ENCODE measurements around the gene PRKCZ.

PRKCZ gene

DNA sequence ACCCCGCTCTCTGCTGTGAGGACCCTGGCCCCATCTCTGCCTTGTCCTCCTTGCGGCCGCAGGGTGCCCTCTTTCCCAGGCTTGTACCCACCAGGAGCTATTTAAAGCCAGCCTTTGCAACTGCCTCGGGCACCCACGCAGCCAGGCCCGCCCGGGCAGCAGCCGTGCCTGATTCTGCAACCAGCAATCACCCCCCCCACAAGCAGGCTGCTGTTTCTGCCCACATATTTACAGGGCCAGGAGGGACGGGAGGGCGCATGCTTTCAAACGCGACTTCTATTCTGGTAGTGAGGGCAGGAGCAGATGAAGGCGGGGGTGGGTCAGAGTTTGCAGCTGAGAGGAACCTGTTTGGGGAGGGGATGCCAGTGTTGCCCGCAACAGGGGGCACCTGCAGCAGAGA, 17.5 kb upstream of the PRKCZ start:
- Histone ChIP-seq H3K27me3 (ENCODE audit: insufficient read depth, low read length, poor library complexity) (no peaks in the 10 kb centered on the region), H3K4me1 (ENCODE audit: control insufficient read depth, low read depth, low read length) (no peaks in the 10 kb centered on the region), H3K56ac (ENCODE audit: low read length) (no peak overlapping the region), H2BK15ac (replicated peaks; ENCODE audit: low read depth) (no peak overlapping the region), H4K8ac (ENCODE audit: low read depth, low read length) (no peak overlapping the region), H3K23ac (ENCODE audit: low read length) (no peak overlapping the region), H2BK5ac (ENCODE audit: low read length) (no peak overlapping the region), H3K4me2 (ENCODE audit: low read length) (no peak overlapping the region), H2AK5ac (ENCODE audit: low read length) (no peak overlapping the region), H3K36me3 (ENCODE audit: control insufficient read depth, insufficient read depth, low read length) (no peaks in the 10 kb centered on the region), H3K79me1 (ENCODE audit: low read length) (no peaks in the 10 kb centered on the region), H2BK120ac (ENCODE audit: low read depth, low read length) (no peak overlapping the region), H3K4ac (ENCODE audit: low read depth, low read length) (no peak overlapping the region), H3K18ac (ENCODE audit: low read length) (no peak overlapping the region), H3K9ac (ENCODE audit: low read length) (no peak overlapping the region), H3K27ac (ENCODE audit: low read depth, low read length) (no peak overlapping the region), H3K4me3 (ENCODE audit: low read length) (no peak overlapping the region), H3K79me2 (ENCODE audit: control insufficient read depth, insufficient read depth, low read length) (no peaks in the 10 kb centered on the region), H4K5ac (ENCODE audit: low read length) (no peak overlapping the region)
- no CpG with 5 or more reads among the region's 14 CpGs for WGBS (ENCODE audit: extremely low coverage, insufficient coverage, low lambda C conversion rate)
- no peak for DNase-seq

DNA sequence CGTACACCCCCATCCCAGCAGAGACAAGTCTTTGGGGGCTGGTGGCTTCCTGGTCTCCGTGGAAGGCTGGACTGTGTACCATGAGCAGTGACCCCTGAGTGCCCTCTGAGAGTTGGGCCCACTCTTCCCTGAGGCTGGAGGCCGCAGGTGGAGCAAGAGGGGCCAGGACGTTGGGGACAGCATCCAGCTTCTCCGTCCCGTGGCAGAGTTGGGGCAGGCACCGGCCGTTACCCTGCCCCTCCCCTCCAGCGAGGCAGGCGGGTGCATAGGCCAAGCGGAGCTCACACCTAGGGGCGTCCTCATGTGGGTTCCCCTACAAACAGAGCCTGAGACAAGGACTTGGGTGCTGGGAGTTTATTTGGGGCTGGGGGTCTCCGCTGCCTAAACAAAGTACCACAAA, 17.0 kb upstream of the PRKCZ start:
- H4K8ac ChIP-seq (ENCODE audit: low read depth, low read length), result no peak overlapping the region
- H3K36me3 ChIP-seq (ENCODE audit: control insufficient read depth, insufficient read depth, low read length), result no peaks in the 10 kb centered on the region
- no peak overlapping the region for H3K56ac ChIP-seq (ENCODE audit: low read length)
- H3K4me1 ChIP-seq (ENCODE audit: control insufficient read depth, low read depth, low read length), result no peaks in the 10 kb centered on the region
- H3K9ac ChIP-seq (ENCODE audit: low read length), result no peak overlapping the region
- H3K18ac ChIP-seq (ENCODE audit: low read length), result no peak overlapping the region
- no peak overlapping the region for H3K23ac ChIP-seq (ENCODE audit: low read length)
- no peak overlapping the region for H4K5ac ChIP-seq (ENCODE audit: low read length)
- H3K27me3 ChIP-seq (ENCODE audit: insufficient read depth, low read length, poor library complexity), result no peaks in the 10 kb centered on the region
- no peaks in the 10 kb centered on the region for H3K79me1 ChIP-seq (ENCODE audit: low read length)
- H2AK5ac ChIP-seq (ENCODE audit: low read length), result no peak overlapping the region
- WGBS (ENCODE audit: extremely low coverage, insufficient coverage, low lambda C conversion rate), result no CpG with 5 or more reads among the region's 13 CpGs
- no peak overlapping the region for H3K4ac ChIP-seq (ENCODE audit: low read depth, low read length)
- no peak overlapping the region for H3K27ac ChIP-seq (ENCODE audit: low read depth, low read length)
- no peak overlapping the region for H2BK15ac ChIP-seq (replicated peaks; ENCODE audit: low read depth)
- H2BK5ac ChIP-seq (ENCODE audit: low read length), result no peak overlapping the region
- H3K4me2 ChIP-seq (ENCODE audit: low read length), result no peak overlapping the region
- H3K4me3 ChIP-seq (ENCODE audit: low read length), result no peak overlapping the region
- no peaks in the 10 kb centered on the region for H3K79me2 ChIP-seq (ENCODE audit: control insufficient read depth, insufficient read depth, low read length)
- no peak for DNase-seq
- no peak overlapping the region for H2BK120ac ChIP-seq (ENCODE audit: low read depth, low read length)

DNA sequence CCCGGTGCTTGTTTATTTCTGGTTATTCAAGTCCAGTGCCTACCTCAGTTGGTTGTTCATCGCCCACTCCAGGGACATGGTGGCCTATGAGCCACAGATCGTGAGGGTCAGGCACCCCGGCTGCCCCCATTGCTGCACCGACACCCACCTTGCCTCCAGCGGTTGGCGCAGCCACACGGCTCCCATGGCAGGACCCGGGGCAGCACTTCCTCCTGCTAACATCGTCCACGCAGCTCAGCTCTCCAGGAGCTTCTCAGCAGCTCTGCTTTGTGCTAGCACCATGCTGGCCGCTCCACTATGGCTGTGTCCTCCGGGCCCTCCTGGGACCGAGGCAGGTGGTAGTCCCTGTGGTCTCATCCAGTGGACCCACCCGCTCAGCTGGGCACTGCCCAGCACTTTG, 13.9 kb upstream of the PRKCZ start:
- Histone ChIP-seq H4K8ac (ENCODE audit: low read depth, low read length) (no peak overlapping the region), H2BK15ac (replicated peaks; ENCODE audit: low read depth) (no peak overlapping the region), H2AK5ac (ENCODE audit: low read length) (no peak overlapping the region), H3K4me1 (ENCODE audit: control insufficient read depth, low read depth, low read length) (no peaks in the 10 kb centered on the region), H3K79me1 (ENCODE audit: low read length) (no peaks in the 10 kb centered on the region), H3K36me3 (ENCODE audit: control insufficient read depth, insufficient read depth, low read length) (no peaks in the 10 kb centered on the region), H3K27ac (ENCODE audit: low read depth, low read length) (no peak overlapping the region), H4K5ac (ENCODE audit: low read length) (no peak overlapping the region), H3K4me3 (ENCODE audit: low read length) (no peak overlapping the region), H3K18ac (ENCODE audit: low read length) (no peak overlapping the region), H2BK5ac (ENCODE audit: low read length) (no peak overlapping the region), H3K4ac (ENCODE audit: low read depth, low read length) (no peak overlapping the region), H3K56ac (ENCODE audit: low read length) (no peak overlapping the region), H3K23ac (ENCODE audit: low read length) (no peak overlapping the region), H3K79me2 (ENCODE audit: control insufficient read depth, insufficient read depth, low read length) (no peaks in the 10 kb centered on the region), H2BK120ac (ENCODE audit: low read depth, low read length) (no peak overlapping the region), H3K27me3 (ENCODE audit: insufficient read depth, low read length, poor library complexity) (no peaks in the 10 kb centered on the region), H3K4me2 (ENCODE audit: low read length) (no peak overlapping the region), H3K9ac (ENCODE audit: low read length) (no peak overlapping the region)
- no CpG with 5 or more reads among the region's 15 CpGs for WGBS (ENCODE audit: extremely low coverage, insufficient coverage, low lambda C conversion rate)
- DNase-seq, result no peak

DNA sequence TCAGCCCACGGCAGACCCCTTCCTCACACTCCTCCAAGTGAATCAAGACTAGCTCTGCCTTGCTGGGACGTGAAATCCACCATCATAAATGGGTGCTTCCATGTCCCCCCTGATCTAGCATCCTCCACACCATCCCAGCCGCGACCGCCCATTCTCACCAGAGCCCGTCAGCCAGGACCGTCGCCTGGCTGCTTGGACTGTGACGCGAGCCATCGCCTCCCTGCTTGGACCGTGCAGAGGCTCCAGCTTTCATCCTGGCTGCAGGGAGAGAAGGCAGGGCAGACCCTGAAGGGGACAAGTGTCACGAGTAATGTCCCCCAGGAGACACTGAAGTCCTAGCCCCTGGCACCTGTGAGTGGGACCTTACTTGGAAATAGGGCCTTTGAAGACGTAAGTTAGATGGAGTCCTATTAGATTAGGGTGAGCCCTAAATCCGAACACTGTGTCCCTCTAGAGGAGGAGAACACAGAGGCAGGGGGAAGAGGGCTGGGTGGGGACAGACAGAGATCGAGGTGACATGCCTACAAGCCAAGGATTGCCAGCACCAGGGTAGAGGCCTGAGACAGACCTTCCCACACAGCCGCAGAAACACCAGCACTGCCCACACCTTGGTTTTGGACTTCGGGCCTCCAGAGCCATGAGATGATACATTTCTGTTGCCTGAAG, 12.8 kb upstream of the PRKCZ start:
- Histone ChIP-seq H4K8ac (ENCODE audit: low read depth, low read length) (no peak overlapping the region), H3K4ac (ENCODE audit: low read depth, low read length) (no peak overlapping the region), H3K4me2 (ENCODE audit: low read length) (no peak overlapping the region), H4K5ac (ENCODE audit: low read length) (no peak overlapping the region), H3K79me1 (ENCODE audit: low read length) (no peaks in the 10 kb centered on the region), H3K79me2 (ENCODE audit: control insufficient read depth, insufficient read depth, low read length) (no peaks in the 10 kb centered on the region), H3K23ac (ENCODE audit: low read length) (no peak overlapping the region), H3K27ac (ENCODE audit: low read depth, low read length) (no peak overlapping the region), H3K18ac (ENCODE audit: low read length) (no peak overlapping the region), H3K4me3 (ENCODE audit: low read length) (no peak overlapping the region), H2BK5ac (ENCODE audit: low read length) (no peak overlapping the region), H3K27me3 (ENCODE audit: insufficient read depth, low read length, poor library complexity) (no peaks in the 10 kb centered on the region), H3K56ac (ENCODE audit: low read length) (no peak overlapping the region), H3K36me3 (ENCODE audit: control insufficient read depth, insufficient read depth, low read length) (no peaks in the 10 kb centered on the region), H2BK15ac (replicated peaks; ENCODE audit: low read depth) (no peak overlapping the region), H2BK120ac (ENCODE audit: low read depth, low read length) (no peak overlapping the region), H2AK5ac (ENCODE audit: low read length) (no peak overlapping the region), H3K4me1 (ENCODE audit: control insufficient read depth, low read depth, low read length) (no peaks in the 10 kb centered on the region), H3K9ac (ENCODE audit: low read length) (no peak overlapping the region)
- no CpG with 5 or more reads among the region's 18 CpGs for WGBS (ENCODE audit: extremely low coverage, insufficient coverage, low lambda C conversion rate)
- DNase-seq, result no peak

DNA sequence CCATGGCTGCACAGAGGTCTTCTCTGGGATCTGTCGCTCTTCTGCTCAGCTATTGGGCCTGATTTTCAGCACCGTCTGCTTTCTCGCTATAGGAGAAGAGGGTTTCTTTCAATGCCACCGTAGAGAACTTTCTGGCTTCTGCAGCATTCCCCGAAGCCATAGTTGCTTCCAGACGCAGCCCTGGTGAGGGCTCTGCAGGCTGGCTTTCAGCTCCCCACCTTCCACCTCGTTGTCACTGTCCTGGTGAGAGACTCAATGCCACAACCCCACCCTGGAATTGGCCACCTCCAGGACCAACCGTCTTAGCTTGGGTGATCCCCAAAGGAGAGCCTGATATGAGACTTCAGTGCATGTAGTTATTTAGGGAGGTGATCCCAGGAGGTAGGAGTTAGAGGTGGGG, 12.0 kb upstream of the PRKCZ start:
- no peak overlapping the region for H3K27ac ChIP-seq (ENCODE audit: low read depth, low read length)
- WGBS (ENCODE audit: extremely low coverage, insufficient coverage, low lambda C conversion rate), result no CpG with 5 or more reads among the region's 8 CpGs
- no peak overlapping the region for H3K4me2 ChIP-seq (ENCODE audit: low read length)
- H3K27me3 ChIP-seq (ENCODE audit: insufficient read depth, low read length, poor library complexity), result no peaks in the 10 kb centered on the region
- no peaks in the 10 kb centered on the region for H3K79me2 ChIP-seq (ENCODE audit: control insufficient read depth, insufficient read depth, low read length)
- H2BK15ac ChIP-seq (replicated peaks; ENCODE audit: low read depth), result no peak overlapping the region
- no peak overlapping the region for H4K5ac ChIP-seq (ENCODE audit: low read length)
- H2BK120ac ChIP-seq (ENCODE audit: low read depth, low read length), result no peak overlapping the region
- no peak overlapping the region for H3K4ac ChIP-seq (ENCODE audit: low read depth, low read length)
- H2AK5ac ChIP-seq (ENCODE audit: low read length), result no peak overlapping the region
- H3K79me1 ChIP-seq (ENCODE audit: low read length), result no peaks in the 10 kb centered on the region
- no peak overlapping the region for H3K18ac ChIP-seq (ENCODE audit: low read length)
- no peak overlapping the region for H3K56ac ChIP-seq (ENCODE audit: low read length)
- DNase-seq, result no peak
- H3K36me3 ChIP-seq (ENCODE audit: control insufficient read depth, insufficient read depth, low read length), result no peaks in the 10 kb centered on the region
- H2BK5ac ChIP-seq (ENCODE audit: low read length), result no peak overlapping the region
- H3K9ac ChIP-seq (ENCODE audit: low read length), result no peak overlapping the region
- H3K23ac ChIP-seq (ENCODE audit: low read length), result no peak overlapping the region
- no peak overlapping the region for H3K4me3 ChIP-seq (ENCODE audit: low read length)
- H3K4me1 ChIP-seq (ENCODE audit: control insufficient read depth, low read depth, low read length), result no peaks in the 10 kb centered on the region
- H4K8ac ChIP-seq (ENCODE audit: low read depth, low read length), result no peak overlapping the region

- no peak overlapping the region for H3K4me3 ChIP-seq (ENCODE audit: low read length)
- no peak overlapping the region for H3K18ac ChIP-seq (ENCODE audit: low read length)
- H3K4me2 ChIP-seq (ENCODE audit: low read length), result no peak overlapping the region
- no peak overlapping the region for H3K9ac ChIP-seq (ENCODE audit: low read length)
- H3K79me2 ChIP-seq (ENCODE audit: control insufficient read depth, insufficient read depth, low read length), result no peaks in the 10 kb centered on the region
- H3K27me3 ChIP-seq (ENCODE audit: insufficient read depth, low read length, poor library complexity), result no peaks in the 10 kb centered on the region
- no peaks in the 10 kb centered on the region for H3K4me1 ChIP-seq (ENCODE audit: control insufficient read depth, low read depth, low read length)
- H3K56ac ChIP-seq (ENCODE audit: low read length), result no peak overlapping the region
- no peak overlapping the region for H4K5ac ChIP-seq (ENCODE audit: low read length)
- no peak overlapping the region for H2BK15ac ChIP-seq (replicated peaks; ENCODE audit: low read depth)
- no peak overlapping the region for H3K27ac ChIP-seq (ENCODE audit: low read depth, low read length)
- H3K4ac ChIP-seq (ENCODE audit: low read depth, low read length), result no peak overlapping the region
- H2BK120ac ChIP-seq (ENCODE audit: low read depth, low read length), result no peak overlapping the region
- no peaks in the 10 kb centered on the region for H3K79me1 ChIP-seq (ENCODE audit: low read length)
- H3K36me3 ChIP-seq (ENCODE audit: control insufficient read depth, insufficient read depth, low read length), result no peaks in the 10 kb centered on the region
- no peak overlapping the region for H2AK5ac ChIP-seq (ENCODE audit: low read length)
- DNase-seq, result no peak
- H3K23ac ChIP-seq (ENCODE audit: low read length), result no peak overlapping the region
- no peak overlapping the region for H2BK5ac ChIP-seq (ENCODE audit: low read length)
- no CpG with 5 or more reads among the region's 8 CpGs for WGBS (ENCODE audit: extremely low coverage, insufficient coverage, low lambda C conversion rate)
- no peak overlapping the region for H4K8ac ChIP-seq (ENCODE audit: low read depth, low read length)
Observed at GRCh38 chr1:2039251-2039650, 11.0 kb upstream of the PRKCZ start.
